OCI-LY1 (cell line): ENCODE data around the gene ZNF134.

ENCODE experiments used
- H2AFZ ChIP-seq: fragments of 200-600 bp; sonication (generic), shearing (Covaris generic); 2 replicates; pipeline ENCODE4 v1.6.0; 2014; ENCODE audit warnings: antibody characterized with exemption, mild to moderate bottlenecking, low read length
- H3F3A ChIP-seq: fragments of 200-600 bp; sonication (generic), shearing (Covaris generic); 2 replicates; pipeline ENCODE4 v1.6.0; 2014; ENCODE audit warnings: mild to moderate bottlenecking, antibody characterized with exemption, low read length, moderate library complexity; ENCODE audit not compliant: insufficient read depth
- H3K27ac ChIP-seq: fragments of 200-600 bp; sonication (generic); 2 replicates; pipeline ENCODE4 v1.5.1; 2014; ENCODE audit warnings: low read length, mixed run types, mild to moderate bottlenecking, low read depth; ENCODE audit not compliant: poor library complexity, severe bottlenecking
- H3K27me3 ChIP-seq: fragments of 200-600 bp; sonication (generic); 2 replicates; pipeline ENCODE4 v1.6.0; 2014; ENCODE audit warnings: antibody characterized with exemption, mild to moderate bottlenecking, low read length, moderate library complexity; ENCODE audit not compliant: insufficient read depth
- H3K36me3 ChIP-seq: fragments of 200-600 bp; sonication (generic); 2 replicates; pipeline ENCODE4 v1.6.1; 2014; ENCODE audit warnings: mild to moderate bottlenecking, antibody characterized with exemption, low read length, moderate library complexity, mixed read lengths; ENCODE audit not compliant: insufficient read depth
- H3K4me1 ChIP-seq: fragments of 200-600 bp; sonication (generic); 2 replicates; pipeline ENCODE4 v1.5.1; 2014; ENCODE audit warnings: mild to moderate bottlenecking, low read length, moderate library complexity; ENCODE audit not compliant: insufficient read depth, severe bottlenecking
- H3K4me2 ChIP-seq: fragments of 200-600 bp; sonication (generic), shearing (Covaris generic); 2 replicates; pipeline ENCODE4 v1.6.1; 2014; ENCODE audit warnings: low read length
- H3K4me3 ChIP-seq: fragments of 200-600 bp; sonication (generic); 2 replicates; pipeline ENCODE4 v1.5.1; 2014; ENCODE audit warnings: low read length, low read depth, mild to moderate bottlenecking, mixed read lengths; ENCODE audit not compliant: poor library complexity, severe bottlenecking
- H3K79me2 ChIP-seq: fragments of 200-600 bp; shearing (Covaris generic); 2 replicates; pipeline ENCODE4 v1.6.1; 2016; ENCODE audit warnings: mixed run types, low read length, mixed read lengths; ENCODE audit not compliant: insufficient read depth
- H3K9ac ChIP-seq: fragments of 200-600 bp; sonication (generic), shearing (Covaris generic); 2 replicates; pipeline ENCODE4 v1.6.1; 2014; ENCODE audit warnings: mild to moderate bottlenecking, low read length, mixed read lengths
- H3K9me2 ChIP-seq: fragments of 200-600 bp; sonication (generic), shearing (Covaris generic); 2 replicates; pipeline ENCODE4 v1.6.1; 2014; ENCODE audit warnings: low read depth, mild to moderate bottlenecking, low read length, mixed read lengths
- H3K9me3 ChIP-seq: fragments of 200-600 bp; shearing (Covaris generic); 2 replicates; pipeline ENCODE4 v1.6.1; 2014; ENCODE audit warnings: low read length, mixed read lengths
- H4K20me1 ChIP-seq: fragments of 200-600 bp; sonication (generic), shearing (Covaris generic); 2 replicates; pipeline ENCODE4 v1.6.0; 2016; ENCODE audit warnings: mild to moderate bottlenecking, low read length; ENCODE audit not compliant: insufficient read depth
- EZH2 ChIP-seq: fragments of 200-600 bp; sonication (generic), shearing (Covaris generic); IDR thresholded peaks from 2 replicates; pipeline ENCODE4 v1.8.0; 2017; ENCODE audit warnings: borderline replicate concordance, mixed run types, mild to moderate bottlenecking, antibody characterized with exemption, low read length, moderate library complexity, mixed read lengths
- TF ChIP-seq, protein P1 (sequence below): fragments of 200-600 bp; sonication (generic), shearing (Covaris generic); IDR thresholded peaks from 2 replicates; pipeline ENCODE4 v1.5.1; 2017; ENCODE audit warnings: mild to moderate bottlenecking, antibody characterized with exemption, low read length, moderate library complexity, mixed read lengths

The ZNF134 gene

DNA sequence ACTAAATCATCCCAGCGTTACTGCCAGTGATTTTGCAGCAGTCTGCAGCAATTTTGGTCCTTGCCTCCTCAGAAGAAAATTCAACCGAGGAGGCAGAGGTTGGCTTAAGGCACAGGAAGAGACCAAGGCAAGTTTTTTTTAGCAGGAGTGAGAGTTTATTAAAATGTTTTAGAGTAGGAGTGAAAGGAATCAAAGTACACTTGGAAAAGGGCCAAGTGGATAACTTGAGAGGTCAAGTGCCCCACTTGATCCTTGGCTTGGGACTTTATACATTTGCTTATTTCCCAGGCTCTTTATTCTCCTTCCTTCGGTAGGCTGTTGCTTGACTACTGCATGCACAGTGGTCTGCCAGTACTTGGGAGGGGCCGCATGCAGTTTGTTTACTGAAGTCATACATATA lies 2.9 kb upstream of the ZNF134 start:
- TF ChIP-seq, protein P1, sequence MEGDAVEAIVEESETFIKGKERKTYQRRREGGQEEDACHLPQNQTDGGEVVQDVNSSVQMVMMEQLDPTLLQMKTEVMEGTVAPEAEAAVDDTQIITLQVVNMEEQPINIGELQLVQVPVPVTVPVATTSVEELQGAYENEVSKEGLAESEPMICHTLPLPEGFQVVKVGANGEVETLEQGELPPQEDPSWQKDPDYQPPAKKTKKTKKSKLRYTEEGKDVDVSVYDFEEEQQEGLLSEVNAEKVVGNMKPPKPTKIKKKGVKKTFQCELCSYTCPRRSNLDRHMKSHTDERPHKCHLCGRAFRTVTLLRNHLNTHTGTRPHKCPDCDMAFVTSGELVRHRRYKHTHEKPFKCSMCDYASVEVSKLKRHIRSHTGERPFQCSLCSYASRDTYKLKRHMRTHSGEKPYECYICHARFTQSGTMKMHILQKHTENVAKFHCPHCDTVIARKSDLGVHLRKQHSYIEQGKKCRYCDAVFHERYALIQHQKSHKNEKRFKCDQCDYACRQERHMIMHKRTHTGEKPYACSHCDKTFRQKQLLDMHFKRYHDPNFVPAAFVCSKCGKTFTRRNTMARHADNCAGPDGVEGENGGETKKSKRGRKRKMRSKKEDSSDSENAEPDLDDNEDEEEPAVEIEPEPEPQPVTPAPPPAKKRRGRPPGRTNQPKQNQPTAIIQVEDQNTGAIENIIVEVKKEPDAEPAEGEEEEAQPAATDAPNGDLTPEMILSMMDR = no peak
- no peak for TF ChIP-seq EZH2
- Histone ChIP-seq H3K36me3 (peaks cover 48% of the 10 kb centered on the region), H2AFZ (no peak overlapping the region), H3F3A (no peaks in the 10 kb centered on the region), H3K9ac (no peak overlapping the region), H3K27ac (no peak overlapping the region), H3K27me3 (no peaks in the 10 kb centered on the region), H3K4me2 (no peak overlapping the region), H3K4me1 (peaks cover 11% of the 10 kb centered on the region), H3K9me3 (peaks cover 22% of the 10 kb centered on the region), H3K9me2 (no peaks in the 10 kb centered on the region), H3K4me3 (no peak overlapping the region), H3K79me2 (peaks cover 18% of the 10 kb centered on the region; the same call in 1 of the 2 replicates), H4K20me1 (no peaks in the 10 kb centered on the region)

GRCh38 chr19:57615346-57615745 lies 1.3 kb downstream of the ZNF134 start:
- H3K9me2 ChIP-seq = no peaks in the 10 kb centered on the region
- H3K4me2 ChIP-seq = peak overlapping the region; percentile 69
- peaks cover 54% of the 10 kb centered on the region for H3K9me3 ChIP-seq
- H3K4me3 ChIP-seq = peak overlapping the region; percentile 93
- H3K27me3 ChIP-seq = no peaks in the 10 kb centered on the region
- no peaks in the 10 kb centered on the region for H3F3A ChIP-seq
- TF ChIP-seq EZH2 = no peak
- TF ChIP-seq, protein P1 = no peak
- peaks cover 11% of the 10 kb centered on the region for H3K4me1 ChIP-seq
- no peaks in the 10 kb centered on the region for H4K20me1 ChIP-seq
- H3K9ac ChIP-seq = no peak overlapping the region
- peaks cover 61% of the 10 kb centered on the region for H3K36me3 ChIP-seq
- no peak overlapping the region for H2AFZ ChIP-seq
- no peak overlapping the region for H3K27ac ChIP-seq
- peaks cover 25% of the 10 kb centered on the region; the same call in 1 of the 2 replicates for H3K79me2 ChIP-seq

- Histone ChIP-seq H3K9me2 (no peaks in the 10 kb centered on the region), H3F3A (no peaks in the 10 kb centered on the region), H3K79me2 (0 out of 2 replicates have a peak, but pooled peaks cover 10% of the 10 kb centered on the region), H3K4me3 (no peak overlapping the region), H3K4me1 (no peaks in the 10 kb centered on the region), H3K4me2 (no peak overlapping the region), H3K27ac (no peak overlapping the region), H4K20me1 (no peaks in the 10 kb centered on the region), H2AFZ (no peak overlapping the region), H3K27me3 (no peaks in the 10 kb centered on the region), H3K36me3 (peaks cover 90% of the 10 kb centered on the region), H3K9me3 (peaks cover 82% of the 10 kb centered on the region), H3K9ac (no peak overlapping the region)
- no peak for TF ChIP-seq EZH2
- TF ChIP-seq, protein P1 = no peak
Observed at GRCh38 chr19:57620673-57621348, 6.8 kb downstream of the ZNF134 start.
